H1 (cell line): Measurements from ENCODE around the gene GRID1. TPM values are rescaled to one million over a fixed set of nuclear protein-coding genes. Genes with fewer than 3 reads are reported as not detected.

Experiments used
- ATF2 ChIP-seq: IDR thresholded peaks from 2 replicates; pipeline ENCODE4 v1.6.1; 2012; ENCODE audit warnings: low read length, inconsistent platforms
- CBX8 ChIP-seq: fragments of 300-800, 300-1000 bp; sonication (generic); IDR thresholded peaks from 2 replicates; pipeline ENCODE4 v1.7.1; 2016; ENCODE audit warnings: low read depth, low read length, borderline replicate concordance
- CHD7 ChIP-seq: fragments of 300-600 bp; sonication (generic); IDR thresholded peaks from 2 replicates; pipeline ENCODE4 v1.7.1; 2012; ENCODE audit warnings: low read length, moderate library complexity, mild to moderate bottlenecking, inconsistent platforms; ENCODE audit not compliant: insufficient replicate concordance
- HDAC6 ChIP-seq: IDR thresholded peaks from one replicate; pipeline ENCODE4 v1.7.1; 2012; ENCODE audit warnings: low read depth, mild to moderate bottlenecking, inconsistent platforms, low read length, moderate library complexity
- RBBP5 ChIP-seq: IDR thresholded peaks from 2 replicates; pipeline ENCODE4 v1.7.1; 2012; ENCODE audit warnings: low read depth, mild to moderate bottlenecking, inconsistent platforms, low read length, moderate library complexity, borderline replicate concordance
- RFX5 ChIP-seq: IDR thresholded peaks from 2 replicates; pipeline ENCODE4 v1.6.1; 2011; ENCODE audit warnings: low read depth, low read length, improper control_type of control experiment, borderline replicate concordance
- SAP30 ChIP-seq: fragments of 300-600 bp; sonication (generic); IDR thresholded peaks from 2 replicates; pipeline ENCODE4 v1.7.1; 2012; ENCODE audit warnings: low read length, moderate library complexity, mild to moderate bottlenecking, inconsistent platforms; ENCODE audit not compliant: insufficient read depth, insufficient replicate concordance
- TAF7 ChIP-seq: optimal IDR thresholded peaks from 2 replicates; pipeline ENCODE3; 2011; ENCODE audit warnings: low read depth, mild to moderate bottlenecking, inconsistent platforms, low read length, moderate library complexity, borderline replicate concordance
- polyA plus RNA-seq, 7 experiments: library from polyadenylated mRNA; depleted of rRNA in 3 of 7; stranded (reverse) in 5 of 7; unstranded in 2 of 7; fragments of >200 nt in 5 of 7; fragments of 200-250 nt in 2 of 7; gene quantifications; 1 replicate in 5 of 7; 2 replicates in 1 of 7; 4 replicates in 1 of 7; pipeline versions ENCODE4 v1.2.1 to v1.2.3, GENCODE V29; 2011 to 2013; ENCODE audit warnings: missing spikeins in 2 of 7, mixed read lengths in 2 of 7
- total RNA-seq: library from RNA; stranded (reverse); fragmentation: NEBNext Ultra II Directional; extraction: Animal tissue kit (Norgen Biotek cat#: 25700); gene quantifications from 2 replicates; pipeline ENCODE4 v1.2.1, GENCODE V29; 2021

Gene GRID1
- total and polyA plus RNA-seq, 2 of the 8 experiments (the other 6 are each of a cell fraction or from before 2014, with no cell fraction given): 0.22 to 0.30 TPM

GRCh38 chr10:86329896-86330680 is 36.5 kb downstream of the GRID1 start (continued):
- no peak for TF ChIP-seq ATF2
- no peak for TF ChIP-seq CBX8
- TF ChIP-seq TAF7: no peak
- no peak for TF ChIP-seq RBBP5
- no peak for TF ChIP-seq CHD7
- TF ChIP-seq SAP30: no peak
- TF ChIP-seq HDAC6: no peak
- TF ChIP-seq RFX5: no peak
